Left lung (tissue), 10 donors: ENCODE data around the gene ALX1. TPM values are rescaled to one million over a fixed set of nuclear protein-coding genes. Genes with fewer than 3 reads are reported as not detected.

Source experiments
- ATAC-seq: fragments of 200-7000 bp; cut with Tn5 transposase; one replicate; pipeline ENCODE4 v1.9.1; 2020; ENCODE audit warnings: moderate library complexity
- DNase-seq, 4 donors: peaks; one replicate each; pipeline ENCODE4 v3.0.0-alpha.2; 2013 to 2020
- H3K27ac ChIP-seq, 2 donors: fragments of 200-600 bp; sonication (generic) in 1 of 2; one replicate each; pipeline versions ENCODE4 v1.5.0 to v1.8.0; 2020 to 2021
- H3K27me3 ChIP-seq, 2 donors: fragments of 200-600 bp; sonication (generic) in 1 of 2; one replicate each; pipeline versions ENCODE4 v1.5.0 to v1.8.0; 2020 to 2021
- H3K36me3 ChIP-seq, 2 donors: fragments of 200-600 bp; sonication (generic) in 1 of 2; one replicate each; pipeline versions ENCODE4 v1.5.0 to v1.8.0; 2020 to 2021
- H3K4me1 ChIP-seq, 2 donors: fragments of 200-600 bp; one replicate each; pipeline ENCODE4 v1.8.0; 2021
- H3K4me3 ChIP-seq, 2 donors: fragments of 200-600 bp; sonication (generic) in 1 of 2; one replicate each; pipeline versions ENCODE4 v1.5.0 to v1.8.0; 2020 to 2021; ENCODE audit warnings: mild to moderate bottlenecking in 1 of 2
- H3K9me3 ChIP-seq, 2 donors: fragments of 200-600 bp; sonication (generic) in 1 of 2; one replicate each; pipeline versions ENCODE4 v1.5.0 to v1.8.0; 2020 to 2021
- CTCF ChIP-seq, 2 donors: fragments of 200-600 bp; sonication (generic) in 1 of 2; IDR thresholded peaks; one replicate each; pipeline versions ENCODE4 v1.5.0 to v1.8.0; 2021; ENCODE audit warnings: antibody characterized with exemption in 2 of 2
- intact Hi-C, 2 donors: fragments of 100-400 bp; cut with DNase I; formaldehyde crosslinking; loops; one replicate each; pipeline versions ENCODE4 v1.11.2 to v1.14.2; 2022
- polyA plus RNA-seq, 6 donors: library from polyadenylated mRNA; unstranded; fragments of 120-200 nt; gene quantifications; one replicate each; pipeline ENCODE4 v1.2.1, GENCODE V29; 2013; ENCODE audit not compliant: insufficient read length in 6 of 6
- total RNA-seq, 2 donors: library from RNA; stranded (reverse); fragmentation: NEBNext Ultra II Directional; extraction: Animal tissue kit (Norgen Biotek cat#: 25700); gene quantifications; one replicate each; pipeline ENCODE4 v1.2.1, GENCODE V29; 2021
- donor health status: DM: no; HTN: yes; CAD: no.
- donor health status: DM: no; HTN: no; CAD: no.

Gene ALX1
- total and polyA plus RNA-seq, 8 donors, result 0.08 to 0.23 TPM; not detected in 6

DNA sequence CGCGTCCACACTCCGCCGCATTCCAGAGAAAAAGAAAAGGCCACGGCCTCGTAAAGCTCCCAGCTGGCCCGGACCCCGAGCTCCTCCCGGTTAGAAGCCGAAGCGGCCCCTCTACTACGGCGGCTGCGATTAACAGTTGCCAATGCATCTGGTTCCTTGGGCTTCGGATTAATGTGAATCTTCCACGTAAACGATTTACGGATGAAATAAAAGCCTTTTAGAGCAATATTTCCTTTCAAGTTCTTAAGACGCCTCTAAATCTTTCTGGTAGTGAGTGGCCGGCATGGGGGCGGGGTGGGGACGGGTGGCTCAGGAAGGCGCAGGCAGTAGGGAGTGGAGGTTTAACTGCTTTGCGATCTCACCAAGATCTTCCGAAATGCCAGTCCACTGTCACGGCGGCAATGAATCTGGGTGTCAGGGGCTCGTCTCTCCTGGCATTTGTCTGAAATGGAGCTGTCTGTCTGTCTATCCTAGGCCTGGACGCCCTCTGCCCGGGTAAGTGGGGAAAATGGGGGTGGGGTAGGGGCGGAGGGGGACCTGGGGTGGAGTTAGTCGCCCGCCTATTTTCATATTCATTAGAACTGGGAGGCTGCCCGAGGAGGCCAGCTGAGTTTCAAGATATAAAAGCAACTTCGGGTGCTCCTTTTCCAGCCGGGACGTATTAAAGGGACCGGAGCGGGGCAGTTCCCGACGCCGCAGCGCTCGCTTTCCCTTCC is 413 bp upstream of the ALX1 start:
- DNase-seq (peak in 1 of 4 donors; percentile 46), ATAC-seq (peak; percentile 67)
- H3K36me3 ChIP-seq, result no peaks in the 10 kb centered on the region
- H3K27ac ChIP-seq, result no peak overlapping the region
- no peak for TF ChIP-seq CTCF (IDR thresholded peaks at IDR 0.05)
- no peaks in the 10 kb centered on the region for H3K9me3 ChIP-seq
- peaks cover 0 to 9% of the 10 kb centered on the region in 2 donors for H3K4me1 ChIP-seq
- H3K4me3 ChIP-seq, result peak overlapping the region in 1 of 2 donors; percentile 13
- H3K27me3 ChIP-seq, result peaks cover 98 to 100% of the 10 kb centered on the region in 2 donors
- intact Hi-C loops, result no loop called here

DNA sequence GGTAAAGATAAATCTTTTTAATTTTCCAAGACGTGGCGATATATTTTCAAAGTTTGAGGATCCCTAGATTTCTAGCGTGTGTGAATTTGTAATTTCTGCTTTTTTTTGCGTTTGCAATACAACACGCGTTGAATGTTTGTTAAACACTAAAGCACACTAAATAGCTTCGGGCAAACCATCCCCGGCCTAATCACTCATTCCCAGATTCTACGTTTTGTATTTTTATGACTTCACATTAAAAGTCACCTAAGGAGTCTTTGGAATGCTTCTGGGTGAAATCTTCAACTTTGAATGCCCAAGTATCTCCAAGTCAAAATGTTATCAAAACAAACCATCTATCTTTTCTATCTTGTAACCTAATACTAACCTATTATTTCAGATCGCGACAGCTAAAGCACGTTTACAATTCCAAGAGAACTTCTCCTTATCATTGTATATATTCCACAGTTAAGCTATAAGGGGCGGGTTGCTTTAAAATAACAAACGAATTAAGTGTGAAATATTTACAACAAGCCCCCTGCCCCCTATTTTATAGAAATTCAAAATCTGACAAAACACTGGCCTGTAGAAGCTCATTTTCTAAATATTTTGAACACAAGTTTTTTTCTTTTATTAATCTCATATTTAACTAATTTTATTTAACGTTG is 1.1 kb downstream of the ALX1 start:
- DNase-seq, result no peak
- no peaks in the 10 kb centered on the region for H3K36me3 ChIP-seq
- peaks cover 90 to 99% of the 10 kb centered on the region in 2 donors for H3K27me3 ChIP-seq
- H3K9me3 ChIP-seq, result no peaks in the 10 kb centered on the region
- H3K27ac ChIP-seq, result no peak overlapping the region
- peaks cover 0 to 9% of the 10 kb centered on the region in 2 donors for H3K4me1 ChIP-seq
- H3K4me3 ChIP-seq, result peak overlapping the region in 1 of 2 donors; percentile 13
- intact Hi-C loops, result no loop called here
- TF ChIP-seq CTCF (IDR thresholded peaks at IDR 0.05), result no peak
- no peak for ATAC-seq

- DNase-seq (no peak), ATAC-seq (no peak)
- Histone ChIP-seq H3K27ac (no peak overlapping the region), H3K36me3 (no peaks in the 10 kb centered on the region), H3K9me3 (no peaks in the 10 kb centered on the region), H3K4me3 (no peak overlapping the region), H3K4me1 (peaks cover 0 to 9% of the 10 kb centered on the region in 2 donors), H3K27me3 (peaks cover 83 to 99% of the 10 kb centered on the region in 2 donors)
- TF ChIP-seq CTCF (IDR thresholded peaks at IDR 0.05), result no peak
- intact Hi-C loops, result no loop called here
Measured at GRCh38 chr12:85281636-85282312, 1.8 kb downstream of the ALX1 start.

DNA sequence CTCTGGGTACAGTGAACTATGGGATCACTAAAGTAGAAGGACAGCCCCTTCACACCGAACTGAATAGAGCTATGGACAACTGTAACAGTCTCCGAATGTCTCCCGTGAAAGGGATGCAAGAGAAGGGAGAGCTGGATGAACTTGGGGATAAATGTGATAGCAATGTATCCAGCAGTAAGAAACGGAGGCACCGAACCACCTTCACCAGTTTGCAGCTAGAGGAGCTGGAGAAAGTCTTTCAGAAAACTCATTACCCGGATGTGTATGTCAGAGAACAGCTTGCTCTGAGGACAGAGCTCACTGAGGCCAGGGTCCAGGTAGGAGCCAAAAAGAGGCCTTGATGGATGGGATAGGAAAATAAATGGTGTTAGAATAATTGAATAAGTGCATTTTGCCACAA is 3.5 kb downstream of the ALX1 start:
- intact Hi-C loops, result no loop called here
- DNase-seq (no peak), ATAC-seq (no peak)
- H3K27me3 ChIP-seq, result peaks cover 65 to 84% of the 10 kb centered on the region in 2 donors
- H3K36me3 ChIP-seq, result no peaks in the 10 kb centered on the region
- H3K4me3 ChIP-seq, result no peak overlapping the region
- H3K27ac ChIP-seq, result no peak overlapping the region
- peaks cover 0 to 9% of the 10 kb centered on the region in 2 donors for H3K4me1 ChIP-seq
- no peak for TF ChIP-seq CTCF (IDR thresholded peaks at IDR 0.05)
- H3K9me3 ChIP-seq, result no peaks in the 10 kb centered on the region

GRCh38 chr12:85296362-85296761 is 16.3 kb downstream of the ALX1 start:
- DNase-seq, result no peak

More at GRCh38 chr12:85296362-85296761, 16.3 kb downstream of the ALX1 start:
- Histone ChIP-seq H3K36me3 (no peaks in the 10 kb centered on the region), H3K4me3 (no peak overlapping the region), H3K27ac (no peak overlapping the region), H3K9me3 (no peaks in the 10 kb centered on the region), H3K4me1 (no peaks in the 10 kb centered on the region), H3K27me3 (no peaks in the 10 kb centered on the region)
- TF ChIP-seq CTCF (IDR thresholded peaks at IDR 0.05), result no peak
- ATAC-seq, result no peak
- intact Hi-C loops, result no loop called here
